ENCODE data around the gene TSPO2.
A peak's percentile ranks its signal among the peaks of the same experiment; 100 is the strongest.
"Not testable (repeated sequence)": the region's sequence is repeated elsewhere in the genome, so short reads cannot be mapped to it uniquely, and the experiment has no call there.

Gene TSPO2, protein sequence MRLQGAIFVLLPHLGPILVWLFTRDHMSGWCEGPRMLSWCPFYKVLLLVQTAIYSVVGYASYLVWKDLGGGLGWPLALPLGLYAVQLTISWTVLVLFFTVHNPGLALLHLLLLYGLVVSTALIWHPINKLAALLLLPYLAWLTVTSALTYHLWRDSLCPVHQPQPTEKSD

GRCh38 chr6:41042226-41043055, at the start of gene TSPO2:
TSS of gene TSPO2 (plus strand) at chr6:41042467. CDS start at chr6:41042986, 519 bp downstream.
- DNase-seq (ENCODE audit: low read depth in 1 of 2, low spot score in 1 of 2): no peak

GRCh38 chr6:40992746-40993145, 49.5 kb upstream of the TSPO2 start:
- DNase-seq (ENCODE audit: low read depth in 1 of 2, low spot score in 1 of 2): no peak

- no peak for DNase-seq (ENCODE audit: low read depth in 1 of 2, low spot score in 1 of 2)
Measured at GRCh38 chr6:40996591-40997233, 45.6 kb upstream of the TSPO2 start.

DNA sequence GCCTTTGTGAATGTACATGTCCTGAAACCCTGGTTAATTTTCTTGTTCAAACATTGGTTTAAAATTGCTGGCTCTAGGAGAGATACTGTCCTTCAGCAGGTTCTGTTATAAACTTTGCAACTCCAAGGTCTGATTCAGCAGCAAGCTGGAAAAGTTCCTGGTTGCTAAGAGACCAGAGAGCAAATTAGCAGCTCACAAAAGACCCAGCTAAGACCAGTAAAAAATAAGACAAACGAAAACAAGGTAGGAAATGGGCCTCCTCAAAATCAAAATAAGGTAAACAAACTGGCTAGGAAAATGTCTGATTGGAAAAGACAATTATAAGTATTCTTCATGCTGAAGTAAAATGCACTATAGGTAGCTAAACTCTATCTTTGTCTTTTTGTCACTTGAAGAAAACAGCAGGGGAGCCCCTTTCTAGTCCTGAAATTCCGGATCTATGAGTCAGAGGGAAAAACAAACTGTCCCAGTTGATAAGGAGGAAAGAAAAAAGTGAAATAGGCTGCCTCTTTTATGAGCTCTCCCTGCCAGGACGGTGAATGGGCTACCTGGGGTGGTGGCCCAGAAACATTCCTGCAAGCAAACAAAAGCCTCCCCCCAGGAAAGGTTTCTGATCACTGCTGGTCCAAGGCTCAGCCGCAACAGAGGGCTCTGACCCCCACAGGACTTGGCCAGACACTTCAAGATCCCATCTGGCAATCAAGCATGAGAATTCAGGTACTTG, 44.9 kb upstream of the TSPO2 start:
- no peak for DNase-seq (ENCODE audit: low read depth in 1 of 2, low spot score in 1 of 2)

GRCh38 chr6:40998661-40999060, 43.6 kb upstream of the TSPO2 start:
- DNase-seq (ENCODE audit: low read depth in 1 of 2, low spot score in 1 of 2): no peak

DNA sequence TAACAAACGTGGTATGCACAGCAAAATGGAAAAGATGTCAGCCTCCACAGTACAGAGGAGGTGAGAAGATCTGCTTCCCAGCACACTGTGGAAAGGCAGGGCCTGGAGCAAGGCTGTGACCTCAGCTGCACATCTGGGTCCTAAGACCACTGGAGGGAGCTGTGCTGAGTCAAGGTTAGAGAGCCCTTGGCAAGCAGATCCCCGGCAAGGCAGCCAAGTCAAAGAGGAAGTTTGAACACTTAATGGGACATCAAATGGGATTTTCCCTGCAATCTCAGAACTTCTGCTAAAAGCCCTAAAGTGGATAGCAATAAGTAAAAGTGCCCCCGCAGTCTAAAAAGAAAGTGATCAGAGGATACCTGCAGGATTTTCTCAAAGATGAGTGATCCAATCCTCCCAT, 42.7 kb upstream of the TSPO2 start:
- no peak for DNase-seq (ENCODE audit: low read depth in 1 of 2, low spot score in 1 of 2)

GRCh38 chr6:41000248-41000647, 42.0 kb upstream of the TSPO2 start:
- DNase-seq (ENCODE audit: low read depth in 1 of 2, low spot score in 1 of 2): no peak

DNA sequence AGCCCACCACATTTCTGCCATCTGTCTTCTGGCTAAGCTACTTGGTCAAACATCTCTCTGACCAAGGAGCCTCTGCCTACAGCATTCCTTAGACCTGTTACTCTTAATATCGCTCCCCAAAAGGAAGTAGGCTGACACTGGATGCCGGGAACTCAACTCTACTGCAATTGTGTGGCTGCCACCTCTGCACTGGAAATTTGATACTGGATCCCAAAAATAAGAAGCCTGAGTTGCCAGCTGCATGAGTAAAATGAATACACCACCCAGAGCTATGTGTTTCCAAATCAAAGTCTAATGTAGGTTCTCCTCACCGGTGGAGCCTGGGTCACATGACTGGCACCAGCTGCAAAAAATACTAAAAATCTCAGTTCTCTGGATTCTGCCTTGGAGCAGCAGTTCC, 40.1 kb upstream of the TSPO2 start:
- DNase-seq (ENCODE audit: low read depth in 1 of 2, low spot score in 1 of 2): no peak

DNA sequence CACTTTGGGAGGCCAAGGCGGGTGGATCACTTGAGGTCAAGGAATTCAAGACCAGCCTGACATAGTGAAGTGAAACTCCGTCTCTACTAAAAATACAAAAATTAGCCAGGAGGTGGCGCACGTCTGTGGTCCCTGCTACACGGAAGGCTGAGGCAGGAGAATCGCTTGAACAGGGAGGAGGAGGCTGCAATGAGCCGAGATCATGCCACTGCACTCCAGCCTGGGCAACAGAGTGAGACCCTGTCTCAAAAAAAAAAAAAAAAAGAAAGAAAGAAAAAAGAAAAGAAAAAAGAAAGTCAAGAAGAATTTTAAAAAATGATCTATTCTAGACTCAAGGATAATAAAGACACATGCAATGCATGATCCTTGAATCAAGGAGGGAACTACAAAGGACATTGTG, 36.0 kb upstream of the TSPO2 start:
- DNase-seq (ENCODE audit: low read depth in 1 of 2, low spot score in 1 of 2): peak in 1 of 2 donors; percentile 9

DNA sequence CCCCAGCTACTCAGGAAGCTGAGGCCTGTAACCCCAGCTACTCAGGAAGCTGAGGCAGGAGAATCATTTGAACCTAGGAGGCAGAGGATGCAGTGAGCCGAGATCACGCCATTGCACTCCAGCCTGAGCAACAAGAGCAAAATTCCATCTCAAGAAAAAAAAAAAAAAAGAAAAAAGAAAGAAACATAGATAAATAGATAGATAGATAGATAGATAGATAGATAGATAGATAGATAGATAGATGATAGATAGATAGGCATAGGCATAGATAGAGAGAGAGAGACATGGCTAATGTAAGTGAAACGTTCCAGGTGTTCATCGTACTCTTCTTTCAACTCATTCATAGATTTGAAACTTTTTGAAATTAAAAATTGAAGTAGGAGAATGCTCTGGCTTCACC, 35.3 kb upstream of the TSPO2 start:
- DNase-seq (ENCODE audit: low read depth in 1 of 2, low spot score in 1 of 2): not testable (repeated sequence)

- no peak for DNase-seq (ENCODE audit: low read depth in 1 of 2, low spot score in 1 of 2)
Measured at GRCh38 chr6:41008011-41008410, 34.3 kb upstream of the TSPO2 start.

DNA sequence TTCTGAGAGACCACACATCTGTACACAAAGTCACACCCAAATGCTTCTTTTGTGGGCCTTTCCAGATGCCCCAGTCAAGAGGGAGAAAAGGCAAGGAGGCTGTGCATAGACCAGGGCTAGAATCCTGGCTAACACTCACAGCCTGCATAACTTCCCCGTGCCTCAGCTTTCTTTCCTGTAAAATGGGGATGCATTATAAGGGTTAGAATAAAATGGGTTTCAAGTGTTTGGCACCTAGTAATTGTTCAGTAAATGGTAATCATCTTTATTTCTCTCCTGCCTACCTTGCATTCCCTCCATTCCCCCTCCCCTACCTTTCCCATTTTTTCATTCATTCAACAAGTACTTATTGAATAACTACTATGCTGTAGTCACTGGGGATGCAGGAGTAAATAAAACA, 32.6 kb upstream of the TSPO2 start:
- DNase-seq (ENCODE audit: low read depth in 1 of 2, low spot score in 1 of 2): no peak

GRCh38 chr6:41011673-41012072, 30.6 kb upstream of the TSPO2 start:
- no peak for DNase-seq (ENCODE audit: low read depth in 1 of 2, low spot score in 1 of 2)

DNA sequence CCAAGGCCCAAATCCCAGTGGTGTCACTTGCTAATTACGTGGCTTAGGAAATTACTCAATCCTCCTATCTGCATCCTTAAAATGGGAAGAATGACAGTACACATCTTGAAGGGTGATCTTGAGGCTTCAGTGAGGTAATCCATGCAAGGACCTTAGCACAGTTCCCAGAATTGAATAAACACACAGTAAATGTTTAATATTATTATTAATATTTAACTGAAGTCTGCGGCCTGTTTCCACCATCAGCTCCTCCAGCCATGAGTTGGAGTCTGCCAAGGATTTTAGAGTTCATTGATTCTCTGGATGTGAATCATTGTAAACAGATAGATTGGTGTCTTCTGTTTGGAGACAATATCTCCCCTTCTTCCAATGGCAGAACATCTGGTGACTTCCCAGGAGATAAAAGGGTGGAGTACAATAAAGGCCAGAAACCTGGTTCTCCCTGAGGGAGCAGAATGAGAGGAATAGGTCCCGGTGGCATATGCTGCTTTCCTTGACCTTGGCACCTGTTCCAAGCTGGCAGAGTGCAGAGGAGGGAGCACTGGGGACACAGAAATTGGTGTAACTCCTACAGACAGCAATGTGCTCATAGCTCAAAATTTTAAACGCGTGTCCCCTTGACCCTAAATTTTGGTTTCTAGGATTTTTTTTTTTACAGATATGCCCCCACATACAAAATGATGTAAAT, 28.7 kb upstream of the TSPO2 start:
- no peak for DNase-seq (ENCODE audit: low read depth in 1 of 2, low spot score in 1 of 2)

- DNase-seq (ENCODE audit: low read depth in 1 of 2, low spot score in 1 of 2): no peak
Measured at GRCh38 chr6:41014780-41015179, 27.5 kb upstream of the TSPO2 start.

GRCh38 chr6:41015860-41016259, 26.4 kb upstream of the TSPO2 start:
- DNase-seq (ENCODE audit: low read depth in 1 of 2, low spot score in 1 of 2): not testable (repeated sequence)

GRCh38 chr6:41017663-41018062, 24.6 kb upstream of the TSPO2 start:
- no peak for DNase-seq (ENCODE audit: low read depth in 1 of 2, low spot score in 1 of 2)

GRCh38 chr6:41021832-41022231, 20.4 kb upstream of the TSPO2 start:
- DNase-seq (ENCODE audit: low read depth in 1 of 2, low spot score in 1 of 2): no peak

GRCh38 chr6:41022294-41022693, 20.0 kb upstream of the TSPO2 start:
- no peak for DNase-seq (ENCODE audit: low read depth in 1 of 2, low spot score in 1 of 2)

DNA sequence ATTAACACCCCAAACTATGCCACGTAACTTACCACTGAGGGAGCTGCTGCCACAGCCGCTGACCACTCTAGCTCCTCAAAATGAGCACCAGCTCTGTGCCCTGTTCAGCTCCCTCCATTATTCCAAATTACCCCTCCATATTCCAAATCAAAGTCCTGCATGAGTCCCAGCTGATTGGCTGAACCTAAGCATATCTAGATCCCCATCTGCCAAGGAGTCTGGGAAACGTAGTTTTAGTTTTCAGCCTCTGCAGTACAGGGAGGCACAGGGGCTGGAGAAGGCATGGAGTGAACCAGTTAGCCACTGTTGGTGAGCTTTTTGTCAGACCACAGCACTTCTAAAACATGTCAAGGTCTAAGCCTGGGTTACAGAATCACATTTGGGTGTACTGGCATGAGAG, 19.2 kb upstream of the TSPO2 start:
- DNase-seq (ENCODE audit: low read depth in 1 of 2, low spot score in 1 of 2): no peak

- DNase-seq (ENCODE audit: low read depth in 1 of 2, low spot score in 1 of 2): no peak
Measured at GRCh38 chr6:41025966-41026530, 16.2 kb upstream of the TSPO2 start.

Measured in activated T-helper 1 cell treated with anti-CD3 and anti-CD28 coated beads, Interleukin-2, amount 50 U/mL, for 16 hours (primary cell).